HL-60 (cell line): Measurements from ENCODE around the gene CISD3.

Experiments
- CTCF ChIP-seq: IDR thresholded peaks from one replicate; pipeline ENCODE4 v1.5.1; 2011; ENCODE audit warnings: low read length, control low read depth, inconsistent platforms; ENCODE audit not compliant: insufficient read depth
- GABPA ChIP-seq: IDR thresholded peaks from 2 replicates; pipeline ENCODE4 v1.6.1; 2012; ENCODE audit warnings: low read depth
- TF ChIP-seq, protein P1 (sequence below): IDR thresholded peaks from 2 replicates; pipeline ENCODE4 v1.6.1; 2012; ENCODE audit warnings: low read depth; ENCODE audit not compliant: insufficient replicate concordance

- TF ChIP-seq CTCF (no peak), GABPA (no peak)
- TF ChIP-seq, protein P1, sequence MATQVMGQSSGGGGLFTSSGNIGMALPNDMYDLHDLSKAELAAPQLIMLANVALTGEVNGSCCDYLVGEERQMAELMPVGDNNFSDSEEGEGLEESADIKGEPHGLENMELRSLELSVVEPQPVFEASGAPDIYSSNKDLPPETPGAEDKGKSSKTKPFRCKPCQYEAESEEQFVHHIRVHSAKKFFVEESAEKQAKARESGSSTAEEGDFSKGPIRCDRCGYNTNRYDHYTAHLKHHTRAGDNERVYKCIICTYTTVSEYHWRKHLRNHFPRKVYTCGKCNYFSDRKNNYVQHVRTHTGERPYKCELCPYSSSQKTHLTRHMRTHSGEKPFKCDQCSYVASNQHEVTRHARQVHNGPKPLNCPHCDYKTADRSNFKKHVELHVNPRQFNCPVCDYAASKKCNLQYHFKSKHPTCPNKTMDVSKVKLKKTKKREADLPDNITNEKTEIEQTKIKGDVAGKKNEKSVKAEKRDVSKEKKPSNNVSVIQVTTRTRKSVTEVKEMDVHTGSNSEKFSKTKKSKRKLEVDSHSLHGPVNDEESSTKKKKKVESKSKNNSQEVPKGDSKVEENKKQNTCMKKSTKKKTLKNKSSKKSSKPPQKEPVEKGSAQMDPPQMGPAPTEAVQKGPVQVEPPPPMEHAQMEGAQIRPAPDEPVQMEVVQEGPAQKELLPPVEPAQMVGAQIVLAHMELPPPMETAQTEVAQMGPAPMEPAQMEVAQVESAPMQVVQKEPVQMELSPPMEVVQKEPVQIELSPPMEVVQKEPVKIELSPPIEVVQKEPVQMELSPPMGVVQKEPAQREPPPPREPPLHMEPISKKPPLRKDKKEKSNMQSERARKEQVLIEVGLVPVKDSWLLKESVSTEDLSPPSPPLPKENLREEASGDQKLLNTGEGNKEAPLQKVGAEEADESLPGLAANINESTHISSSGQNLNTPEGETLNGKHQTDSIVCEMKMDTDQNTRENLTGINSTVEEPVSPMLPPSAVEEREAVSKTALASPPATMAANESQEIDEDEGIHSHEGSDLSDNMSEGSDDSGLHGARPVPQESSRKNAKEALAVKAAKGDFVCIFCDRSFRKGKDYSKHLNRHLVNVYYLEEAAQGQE = no peak
These were observed 43.1 kb downstream of the CISD3 start for GRCh38 chr17:38773258-38773657.
